Measurements from ENCODE around the gene BRINP1.

BRINP1 gene

GRCh38 chr9:119368681-119369581 is at the start of gene BRINP1:
Gene BRINP1, minus strand, starts transcription at chr9:119369435. Its CDS starts 56,080 bp downstream, at chr9:119313355.
- DNase-seq (ENCODE audit: low read depth in 2 of 2, low spot score in 1 of 2): no peak

- DNase-seq (ENCODE audit: low read depth in 2 of 2, low spot score in 1 of 2): no peak
Observed at GRCh38 chr9:119418721-119419120, 49.5 kb upstream of the BRINP1 start.

DNA sequence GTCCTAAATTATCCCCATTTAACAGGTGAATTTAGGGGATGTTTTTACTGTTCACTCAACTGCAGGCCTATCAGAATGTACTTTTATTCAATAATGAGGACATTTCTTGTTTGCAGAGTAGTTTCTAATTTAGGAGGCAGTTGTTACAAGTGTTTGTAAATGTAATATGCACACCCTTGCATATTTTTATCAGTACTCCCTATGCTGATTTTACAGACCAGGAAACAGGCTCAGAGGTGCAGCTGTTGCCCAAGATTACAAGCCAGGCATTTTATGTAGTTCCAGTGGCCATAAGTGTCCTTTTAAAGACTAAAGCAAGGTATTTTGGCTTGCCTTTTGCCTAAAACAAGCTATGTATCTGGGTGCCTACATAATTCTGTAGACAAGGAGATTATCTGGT is 47.6 kb upstream of the BRINP1 start:
- DNase-seq (ENCODE audit: low read depth in 2 of 2, low spot score in 1 of 2): no peak

- DNase-seq (ENCODE audit: low read depth in 2 of 2, low spot score in 1 of 2): no peak
Observed at GRCh38 chr9:119412399-119412798, 43.2 kb upstream of the BRINP1 start.

GRCh38 chr9:119409552-119409951 is 40.3 kb upstream of the BRINP1 start:
- no peak for DNase-seq (ENCODE audit: low read depth in 2 of 2, low spot score in 1 of 2)

- no peak for DNase-seq (ENCODE audit: low read depth in 2 of 2, low spot score in 1 of 2)
Observed at GRCh38 chr9:119400606-119401005, 31.4 kb upstream of the BRINP1 start.

- DNase-seq (ENCODE audit: low read depth in 2 of 2, low spot score in 1 of 2): no peak
Observed at GRCh38 chr9:119398350-119398749, 29.1 kb upstream of the BRINP1 start.

- DNase-seq (ENCODE audit: low read depth in 2 of 2, low spot score in 1 of 2): no peak
Observed at GRCh38 chr9:119391878-119392277, 22.6 kb upstream of the BRINP1 start.

GRCh38 chr9:119375892-119376291 is 6.7 kb upstream of the BRINP1 start:
- DNase-seq (ENCODE audit: low read depth in 2 of 2, low spot score in 1 of 2): no peak

DNA sequence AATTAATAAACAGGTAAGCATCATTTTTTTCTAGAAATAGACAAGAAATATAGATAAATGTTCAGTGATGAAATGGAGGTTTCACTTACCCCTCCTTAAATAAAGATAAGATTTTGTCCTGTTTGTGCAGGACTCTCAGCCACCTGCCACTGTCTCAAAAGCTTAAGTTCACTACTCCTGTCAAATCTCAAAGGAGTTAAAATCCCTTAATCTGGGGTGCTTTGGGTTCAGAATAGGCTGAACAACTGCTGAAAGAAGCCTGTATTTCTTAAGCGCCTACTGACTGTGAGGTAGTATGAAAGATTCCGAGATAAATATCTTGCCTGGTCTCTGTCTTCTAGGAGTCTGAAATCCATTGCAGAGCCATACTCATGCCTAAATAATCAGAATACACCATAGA is 3.7 kb upstream of the BRINP1 start:
- DNase-seq (ENCODE audit: low read depth in 2 of 2, low spot score in 1 of 2): no peak

- DNase-seq (ENCODE audit: low read depth in 2 of 2, low spot score in 1 of 2): no peak
Observed at GRCh38 chr9:119370816-119371215, 1.6 kb upstream of the BRINP1 start.

DNA sequence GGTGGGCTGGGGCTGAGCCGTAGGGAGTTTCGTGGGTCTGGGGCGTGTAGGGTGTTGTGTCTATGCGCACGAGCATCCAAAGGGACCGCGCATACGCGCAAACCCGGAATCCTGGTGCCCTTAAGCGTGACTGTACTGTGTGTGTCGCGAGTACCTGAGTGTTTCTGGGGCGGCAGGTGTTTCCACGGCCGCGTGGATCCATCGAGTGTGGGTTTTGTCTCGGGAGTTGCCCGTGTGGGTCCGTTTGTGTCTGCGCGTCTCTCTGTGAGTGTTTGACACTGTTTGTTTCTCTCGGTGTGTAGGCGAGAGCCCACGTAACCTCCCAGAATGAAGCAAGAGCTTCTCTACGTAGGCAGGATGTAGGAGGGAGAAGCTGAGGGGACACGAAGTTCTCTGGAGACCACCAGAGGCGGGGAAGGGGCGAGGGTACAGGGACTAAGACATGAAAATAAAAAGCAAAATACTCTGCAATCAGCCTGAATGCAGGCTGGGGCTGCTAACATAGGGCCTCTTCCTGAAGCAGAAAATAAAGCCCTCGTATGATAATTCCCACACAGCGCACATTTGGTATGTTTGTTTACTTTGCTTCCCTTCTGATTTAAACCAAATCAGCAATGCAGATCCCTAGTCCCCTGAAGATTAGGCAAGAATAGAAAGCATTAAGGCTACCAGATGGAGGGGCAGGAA is 588 bp upstream of the BRINP1 start:
- DNase-seq (ENCODE audit: low read depth in 2 of 2, low spot score in 1 of 2): no peak

- DNase-seq (ENCODE audit: low read depth in 2 of 2, low spot score in 1 of 2): no peak
Observed at GRCh38 chr9:119368179-119368578, 1.1 kb downstream of the BRINP1 start.

- DNase-seq (ENCODE audit: low read depth in 2 of 2, low spot score in 1 of 2): no peak
Observed at GRCh38 chr9:119367683-119368075, 1.6 kb downstream of the BRINP1 start.

DNA sequence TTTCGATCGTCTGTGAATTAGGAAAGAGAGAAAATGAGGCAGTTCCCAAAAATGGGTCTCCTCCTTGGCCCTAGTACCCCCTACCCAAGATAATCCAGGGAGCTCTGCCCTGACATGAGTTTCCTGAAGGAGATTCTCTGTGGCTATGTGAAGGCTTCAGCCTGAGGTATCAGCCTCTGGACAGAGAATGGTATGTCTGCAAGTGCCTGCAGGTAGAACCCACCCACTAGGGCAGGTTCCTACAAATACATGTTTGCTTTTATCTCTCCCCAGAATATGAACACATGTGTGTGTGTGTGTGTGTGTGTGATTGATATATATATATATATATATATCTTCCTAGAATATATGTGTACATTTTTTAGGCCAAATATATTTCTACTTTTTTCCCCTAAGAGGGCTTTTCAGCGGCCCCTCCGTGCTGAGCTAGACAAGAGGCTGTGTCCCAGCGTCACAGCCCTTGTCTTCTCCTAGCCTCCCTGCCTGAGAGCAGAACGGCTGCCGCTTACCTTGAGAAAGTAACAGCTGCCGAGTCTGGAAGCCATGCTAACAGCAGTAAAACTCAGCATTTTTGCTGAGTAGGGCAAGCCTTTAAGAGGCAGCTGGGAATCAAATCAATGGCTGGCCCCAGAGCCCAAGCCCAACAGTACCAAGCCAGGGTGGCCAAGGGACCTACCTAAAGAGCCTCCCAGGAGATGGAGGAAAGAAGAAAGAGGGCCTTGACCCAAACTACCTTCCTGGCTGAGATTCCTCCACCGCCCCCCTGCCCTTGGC is 2.1 kb downstream of the BRINP1 start:
- DNase-seq (ENCODE audit: low read depth in 2 of 2, low spot score in 1 of 2): no peak

DNA sequence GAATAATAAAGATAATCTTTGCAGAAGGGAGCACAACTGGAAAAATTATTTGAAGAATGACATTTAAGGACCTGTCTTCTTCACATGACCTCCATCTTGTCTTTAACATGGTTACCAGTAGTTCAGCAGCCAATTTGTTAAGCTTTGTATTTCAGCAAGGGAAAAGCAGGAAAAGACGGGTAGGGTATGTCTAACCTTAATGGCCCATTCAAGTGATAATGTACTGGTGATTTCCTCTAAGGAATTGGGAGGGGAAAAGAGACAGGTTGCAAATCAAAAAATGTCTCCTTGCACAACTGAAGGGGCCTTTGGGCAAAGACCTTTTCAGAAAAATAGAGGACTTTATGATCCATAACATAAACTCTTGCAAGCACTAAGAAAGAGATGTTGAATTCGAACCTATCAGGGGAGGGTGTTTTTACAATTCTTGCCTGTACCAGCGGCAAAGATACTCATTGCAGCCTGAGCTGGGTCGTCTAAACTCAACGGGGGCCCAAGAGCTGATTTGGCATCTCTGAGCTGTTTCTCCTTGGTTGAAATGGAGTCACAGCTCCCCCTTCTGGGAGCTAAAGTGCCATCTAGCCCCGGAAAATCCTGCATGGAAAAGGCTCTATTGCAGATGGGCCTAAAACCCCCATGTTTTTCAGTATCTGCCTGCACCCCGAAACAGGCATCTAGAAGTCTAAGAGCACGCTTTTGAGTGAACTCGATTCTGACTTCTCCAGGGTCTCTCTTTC is 3.8 kb downstream of the BRINP1 start:
- DNase-seq (ENCODE audit: low read depth in 2 of 2, low spot score in 1 of 2): no peak

DNA sequence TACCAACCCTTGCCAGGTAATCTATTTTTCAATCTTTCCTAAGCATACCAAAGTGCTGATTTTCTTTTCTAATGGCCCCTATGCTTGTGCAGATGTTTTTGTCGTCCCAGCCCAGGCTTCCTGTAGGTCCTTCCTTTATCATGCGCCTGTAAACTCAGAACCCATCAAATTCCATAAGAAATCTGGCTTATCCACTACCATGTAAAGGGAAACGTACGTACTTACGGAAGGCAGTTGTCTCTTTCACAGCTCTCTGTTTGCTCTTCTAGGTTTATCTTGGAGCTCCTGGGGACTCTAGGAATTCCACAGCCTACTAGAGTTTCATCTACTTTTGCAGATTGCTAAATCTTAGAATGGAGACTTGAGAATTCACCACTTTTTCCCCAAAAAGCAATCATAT is 9.0 kb downstream of the BRINP1 start:
- no peak for DNase-seq (ENCODE audit: low read depth in 2 of 2, low spot score in 1 of 2)

DNA sequence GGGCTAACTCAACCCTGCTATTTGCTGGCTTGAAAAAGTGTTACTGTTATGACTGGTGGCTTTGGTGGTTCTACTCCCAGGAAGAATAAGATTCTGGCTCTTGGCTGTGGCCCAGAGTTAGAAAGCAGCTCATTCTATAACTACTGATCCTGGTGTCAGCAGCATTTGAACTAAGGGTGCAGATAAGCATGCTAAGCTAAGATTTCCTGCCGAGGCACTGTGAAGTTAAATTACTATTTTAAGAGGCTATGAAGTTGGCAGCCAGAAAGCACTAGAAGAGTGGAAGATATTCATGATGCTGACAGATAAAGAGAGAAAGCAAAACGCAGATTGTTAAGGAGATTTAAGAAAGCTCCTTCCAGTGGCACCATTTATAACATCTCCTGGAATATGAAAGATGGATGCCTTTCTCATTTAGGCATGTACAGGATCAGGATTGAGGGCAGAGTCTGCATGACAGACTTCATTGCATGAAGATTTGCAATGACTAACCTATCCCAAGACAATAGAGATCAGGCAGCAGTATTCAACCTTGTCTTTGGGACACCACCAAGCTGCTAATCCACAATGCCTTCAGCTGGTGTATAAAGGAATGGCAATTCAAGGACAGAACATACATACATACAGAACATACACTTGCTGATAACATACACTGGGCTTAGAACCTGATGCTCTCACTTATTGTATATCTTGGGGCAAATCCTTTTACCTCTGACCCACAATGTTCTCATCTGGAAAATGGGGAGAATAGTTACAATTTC is 11.7 kb downstream of the BRINP1 start:
- DNase-seq (ENCODE audit: low read depth in 2 of 2, low spot score in 1 of 2): no peak

DNA sequence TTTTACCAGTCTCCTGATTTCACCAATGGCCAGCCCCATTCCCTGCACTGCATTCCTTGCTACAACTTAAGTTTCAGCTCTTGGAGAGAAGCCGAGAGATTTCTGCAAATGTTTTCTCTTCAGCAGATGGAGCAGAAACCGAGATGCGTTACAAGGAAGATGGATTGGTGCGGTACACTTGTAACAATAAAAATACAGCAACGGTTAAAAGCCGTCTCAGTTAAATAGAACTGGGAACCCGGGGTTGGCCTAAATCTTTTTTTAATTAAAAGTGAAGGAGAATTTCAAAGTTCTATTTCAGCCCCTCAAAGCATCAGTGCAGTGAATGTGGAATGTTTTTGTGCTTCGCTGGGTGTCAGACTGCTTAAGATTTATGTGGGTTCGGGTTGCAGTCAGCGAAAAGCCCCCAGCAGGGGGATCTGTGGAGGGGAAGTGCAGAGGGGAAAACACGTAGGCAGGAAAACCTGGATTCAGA is 19.8 kb downstream of the BRINP1 start:
- DNase-seq (ENCODE audit: low read depth in 2 of 2, low spot score in 1 of 2): no peak
